Lung (tissue), 12 donors: ENCODE data around the gene ITFG2. TPM values are rescaled to one million over a fixed set of nuclear protein-coding genes. Genes with fewer than 3 reads are reported as not detected.

Source experiments
- ATAC-seq: fragments of 200-7000 bp; cut with Tn5 transposase; one replicate; pipeline ENCODE4 v1.9.1; 2020; ENCODE audit warnings: moderate number of reproducible peaks; ENCODE audit not compliant: insufficient read depth, low FRiP score
- DNase-seq, 3 donors: peaks; one replicate each; pipeline ENCODE4 v3.0.0-alpha.2; 2013 to 2017
- H3K27ac ChIP-seq, 2 donors: one replicate each; pipeline ENCODE4 v1.5.1; 2013; ENCODE audit warnings: mild to moderate bottlenecking in 2 of 2, moderate library complexity in 2 of 2, control low read depth in 1 of 2, inconsistent platforms in 1 of 2, low read depth in 1 of 2, low read length in 1 of 2
- H3K27me3 ChIP-seq, 3 donors: one replicate each; pipeline ENCODE4 v1.5.1; 2013; ENCODE audit warnings: low read length in 2 of 3; ENCODE audit not compliant: control insufficient read depth in 3 of 3, insufficient read depth in 3 of 3
- H3K36me3 ChIP-seq, 4 donors: one replicate each; pipeline ENCODE4 v1.5.1; 2013; ENCODE audit warnings: low read length in 4 of 4, mild to moderate bottlenecking in 1 of 4, moderate library complexity in 1 of 4; ENCODE audit not compliant: control insufficient read depth in 4 of 4, insufficient read depth in 4 of 4
- H3K4me1 ChIP-seq, 5 donors: one replicate each; pipeline ENCODE4 v1.5.1; 2013; ENCODE audit warnings: low read length in 5 of 5, mild to moderate bottlenecking in 2 of 5, moderate library complexity in 1 of 5; ENCODE audit not compliant: control insufficient read depth in 5 of 5, insufficient read depth in 5 of 5
- H3K4me3 ChIP-seq: one replicate; pipeline ENCODE4 v1.5.1; 2013; ENCODE audit warnings: mild to moderate bottlenecking, control low read depth, moderate library complexity
- H3K9ac ChIP-seq, 2 donors: one replicate each; pipeline ENCODE4 v1.5.1; 2013; ENCODE audit warnings: low read length in 2 of 2, control low read depth in 1 of 2; ENCODE audit not compliant: insufficient read depth in 1 of 2
- H3K9me3 ChIP-seq, 4 donors: one replicate each; pipeline ENCODE4 v1.5.1; 2013; ENCODE audit warnings: low read length in 3 of 4, mild to moderate bottlenecking in 1 of 4, moderate library complexity in 1 of 4; ENCODE audit not compliant: control insufficient read depth in 4 of 4, insufficient read depth in 3 of 4
- CTCF ChIP-seq: IDR thresholded peaks from 2 replicates; pipeline ENCODE4 v1.5.1; 2012; ENCODE audit warnings: mild to moderate bottlenecking; ENCODE audit errors: control extremely low read depth, extremely low read depth
- WGBS, 2 donors: extraction: QIAGEN DNeasy Blood & Tissue Kit; methylation state at CpG; one replicate each; pipeline ENCODE4 v1.1.7; 2013; 5-methylcytosine and 5-hydroxymethylcytosine counted together
- polyA plus RNA-seq, 2 donors: library from polyadenylated mRNA; stranded (reverse); fragments of 200-250 nt; gene quantifications; one replicate each; pipeline ENCODE4 v1.2.1, GENCODE V29; 2013
- total RNA-seq, 2 donors: library from RNA; depleted of rRNA in 1 of 2; stranded (reverse); fragments of >200 nt in 1 of 2; gene quantifications; one replicate each; pipeline ENCODE4 v1.2.1, GENCODE V29; 2014 to 2021
- donor health status: control.
- donor health status: control.
- donor health status: Bipolar disorder and iron deficiency.
- donor health status: healthy.
- donor health status: DM: yes; HTN: yes; CAD: no.

ITFG2 gene
- total and polyA plus RNA-seq, 4 donors, result 22.6 to 43.0 (median 32.7) TPM

GRCh38 chr12:2856051-2856450 lies 43.6 kb downstream of the ITFG2 start:
- no peak for ATAC-seq
- no peaks in the 10 kb centered on the region for H3K27me3 ChIP-seq
- no peak for TF ChIP-seq CTCF
- DNase-seq, result no peak
- 93 to 94% methylated on average over 3 of the region's 3 CpGs for WGBS, 2 donors
- H3K27ac ChIP-seq, result no peak overlapping the region
- H3K4me1 ChIP-seq, result no peaks in the 10 kb centered on the region
- H3K4me3 ChIP-seq, result no peak overlapping the region
- peaks cover 0 to 9% (median 5%) of the 10 kb centered on the region in 4 donors for H3K36me3 ChIP-seq
- no peaks in the 10 kb centered on the region for H3K9me3 ChIP-seq
- H3K9ac ChIP-seq, result no peak overlapping the region

GRCh38 chr12:2857021-2857431 lies 44.6 kb downstream of the ITFG2 start, which contains the start of gene TEX52:
Gene TEX52, minus strand, starts transcription at chr12:2857039. Its CDS starts 13 bp downstream, at chr12:2857026.
- H3K27ac ChIP-seq, result no peak within 1 kb of the TSS
- ATAC-seq, result no peak
- H3K4me3 ChIP-seq, result no peak within 1 kb of the TSS
- peaks cover 0 to 9% (median 4%) of the 10 kb centered on the region in 4 donors for H3K36me3 ChIP-seq
- H3K27me3 ChIP-seq, result no peaks in the 10 kb centered on the region
- 78 to 93% methylated on average over 3 of the region's 3 CpGs for WGBS, 2 donors
- H3K9me3 ChIP-seq, result no peaks in the 10 kb centered on the region
- peak; percentile 31 to 64 (median 41) for DNase-seq
- H3K9ac ChIP-seq, result no peak within 1 kb of the TSS
- no peaks in the 10 kb centered on the region for H3K4me1 ChIP-seq
- TF ChIP-seq CTCF, result no peak

GRCh38 chr12:2857576-2857975 lies 45.1 kb downstream of the ITFG2 start:
- no peak for ATAC-seq
- TF ChIP-seq CTCF, result no peak
- no peak for DNase-seq
- Histone ChIP-seq H3K9ac (no peak overlapping the region), H3K4me1 (no peaks in the 10 kb centered on the region), H3K27me3 (no peaks in the 10 kb centered on the region), H3K4me3 (no peak overlapping the region), H3K27ac (no peak overlapping the region), H3K36me3 (peaks cover 0 to 9% (median 4%) of the 10 kb centered on the region in 4 donors), H3K9me3 (no peaks in the 10 kb centered on the region)
- WGBS, 2 donors, result 95 to 96% methylated on average over 7 of the region's 7 CpGs

- peak overlapping the region in 1 of 2 donors; percentile 10 for H3K27ac ChIP-seq
- no peak overlapping the region for H3K4me3 ChIP-seq
- H3K27me3 ChIP-seq, result no peaks in the 10 kb centered on the region
- 92 to 93% methylated on average over 2 of the region's 2 CpGs for whole genome bisulfite sequencing, 2 donors
- TF ChIP-seq CTCF, result no peak
- DNase-seq, result no peak
- H3K9ac ChIP-seq, result no peak overlapping the region
- no peak for ATAC-seq
- peaks cover 0 to 15% (median 6%) of the 10 kb centered on the region in 4 donors for H3K36me3 ChIP-seq
- no peaks in the 10 kb centered on the region for H3K9me3 ChIP-seq
- H3K4me1 ChIP-seq, result no peaks in the 10 kb centered on the region
Observed at GRCh38 chr12:2858334-2858733, 45.9 kb downstream of the ITFG2 start.
